PC-3 (cell line): ENCODE results near the gene SUV39H1. TPM values are rescaled to one million over a fixed set of nuclear protein-coding genes. Genes with fewer than 3 reads are reported as not detected.
"Not testable (repeated sequence)": the region's sequence is repeated elsewhere in the genome, so short reads cannot be mapped to it uniquely, and the experiment has no call there.

Experiments used
- ATAC-seq: fragments of 200-7000 bp; cut with Tn5 transposase; 2 replicates; pipeline ENCODE4 v1.9.1; 2020; ENCODE audit warnings: mild to moderate bottlenecking, moderate library complexity
- BruUV-seq: library from RNA; stranded (reverse); fragments of 400-500 nt; replicated peaks from 2 replicates; lab custom pipeline; 2021; lab: Mats Ljungman, UMichigan
- CTCF ChIA-PET: fragments of 300-600 bp; sonication (Branson Sonifier 250); formaldehyde crosslinking; loops from one replicate; lab custom pipeline; 2022; ENCODE audit warnings: antibody characterized with exemption; lab: Charles Lee
- POLR2A ChIA-PET: fragments of 300-600 bp; sonication (Branson Sonifier 250); formaldehyde crosslinking; loops from one replicate; lab custom pipeline; 2022; ENCODE audit warnings: antibody characterized with exemption; ENCODE audit not compliant: unreplicated experiment; lab: Charles Lee
- DNase-seq: peaks from one replicate; pipeline ENCODE4 v3.0.0-alpha.2; 2015
- H2AFZ ChIP-seq: fragments of 300-600 bp; sonication (generic); 2 replicates; pipeline ENCODE4 v1.6.0; 2016; ENCODE audit warnings: antibody characterized with exemption, low read length
- H3F3A ChIP-seq: fragments of 300-600 bp; sonication (generic); one replicate; pipeline ENCODE4 v1.6.0; 2017; ENCODE audit warnings: antibody characterized with exemption, low read length, control low read depth, mild to moderate bottlenecking; ENCODE audit not compliant: unreplicated experiment
- H3K27ac ChIP-seq: fragments of 300-600 bp; sonication (generic); 2 replicates; pipeline ENCODE4 v1.5.1; 2016; ENCODE audit warnings: mild to moderate bottlenecking, low read length
- H3K27me3 ChIP-seq: fragments of 300-600 bp; sonication (generic); 2 replicates; pipeline ENCODE4 v1.6.1; 2016; ENCODE audit warnings: low read length, mixed read lengths
- H3K36me3 ChIP-seq: fragments of 300-600 bp; sonication (generic); 2 replicates; pipeline ENCODE4 v1.6.1; 2016; ENCODE audit warnings: low read depth, mixed run types, low read length, mixed read lengths
- H3K4me1 ChIP-seq: fragments of 300-600 bp; sonication (generic); 2 replicates; pipeline ENCODE4 v1.5.1; 2016; ENCODE audit warnings: low read length; ENCODE audit not compliant: insufficient read depth
- H3K4me2 ChIP-seq: fragments of 300-600 bp; sonication (generic); 2 replicates; pipeline ENCODE4 v1.6.0; 2016; ENCODE audit warnings: low read length
- H3K4me3 ChIP-seq: fragments of 300-600 bp; sonication (generic); 2 replicates; pipeline ENCODE4 v1.5.1; 2016; ENCODE audit warnings: mild to moderate bottlenecking, low read length, mixed read lengths
- H3K79me2 ChIP-seq: fragments of 300-600 bp; sonication (generic); 2 replicates; pipeline ENCODE4 v1.6.1; 2017; ENCODE audit warnings: low read length, mixed read lengths
- H3K9ac ChIP-seq: fragments of 300-600 bp; sonication (generic); 2 replicates; pipeline ENCODE4 v1.6.0; 2016; ENCODE audit warnings: mild to moderate bottlenecking, low read length
- H3K9me2 ChIP-seq: fragments of 300-600 bp; sonication (generic); replicated peaks from 2 replicates; pipeline ENCODE4 v1.6.1; 2016; ENCODE audit warnings: mixed run types, low read length, mixed read lengths
- H3K9me3 ChIP-seq: fragments of 300-600 bp; sonication (generic); 2 replicates; pipeline ENCODE4 v1.6.1; 2016; ENCODE audit warnings: low read length, mixed read lengths
- H4K20me1 ChIP-seq: fragments of 300-600 bp; sonication (generic); 2 replicates; pipeline ENCODE4 v1.6.1; 2016; ENCODE audit warnings: low read length, mixed read lengths
- CTCF ChIP-seq: fragments of 300-600 bp; sonication (generic); conservative IDR thresholded peaks from 2 replicates; pipeline ENCODE4 v1.5.1; 2017; ENCODE audit warnings: antibody characterized with exemption, low read depth, mild to moderate bottlenecking, low read length
- EZH2 ChIP-seq: fragments of 300-600 bp; sonication (generic); IDR thresholded peaks from one replicate; pipeline ENCODE4 v1.6.1; 2017; ENCODE audit warnings: antibody characterized with exemption, mild to moderate bottlenecking, low read length; ENCODE audit not compliant: unreplicated experiment
- EZH2phosphoT487 ChIP-seq: fragments of 300-600 bp; sonication (generic); IDR thresholded peaks from 2 replicates; pipeline ENCODE4 v1.6.1; 2018; ENCODE audit warnings: mild to moderate bottlenecking, antibody characterized with exemption, low read length, borderline replicate concordance
- intact Hi-C: fragments of 100-400 bp; cut with micrococcal nuclease; formaldehyde crosslinking; loops from 2 replicates; pipeline ENCODE4 v1.9.0; 2023
- total RNA-seq: library from RNA; depleted of rRNA; stranded (reverse); fragments of >200 nt; gene quantifications from 2 replicates; pipeline ENCODE4 v1.2.3, GENCODE V29; 2014

SUV39H1 gene
- total RNA-seq, 1 experiment from 2014 or later, result 22.3 TPM

GRCh38 chrX:48649102-48649501 lies 47.4 kb upstream of the SUV39H1 start:
- ATAC-seq (peak; percentile 84), DNase-seq (peak; percentile 70)
- Histone ChIP-seq H3K36me3 (no peaks in the 10 kb centered on the region), H3K4me3 (no peak overlapping the region), H3F3A (no peaks in the 10 kb centered on the region), H3K4me1 (peaks cover 12% of the 10 kb centered on the region), H3K27ac (peak overlapping the region; percentile 24; the same call in 1 of the 2 replicates), H3K9me2 (no peaks in the 10 kb centered on the region), H3K9ac (no peak overlapping the region), H3K79me2 (no peaks in the 10 kb centered on the region), H4K20me1 (no peaks in the 10 kb centered on the region), H3K4me2 (0 out of 2 replicates have a peak overlapping the region, but pooled peaks have one; percentile 21), H3K27me3 (no peaks in the 10 kb centered on the region), H3K9me3 (no peaks in the 10 kb centered on the region), H2AFZ (no peak overlapping the region)
- BruUV-seq, result no TSS peak
- TF ChIP-seq EZH2phosphoT487 (no peak), EZH2 (no peak), CTCF (no peak)
- ChIA-PET POLR2A (interaction anchor here (0.6 to 0.9 kb wide), 2 partner anchors 27 to 152 kb away, joined by 3 read pairs; no protein-coding TSS in a partner anchor), CTCF (no interaction called here)
- intact Hi-C loops, result loop anchor here (5.0 kb wide), 1 partner anchor 298 kb away; no protein-coding TSS in a partner anchor

DNA sequence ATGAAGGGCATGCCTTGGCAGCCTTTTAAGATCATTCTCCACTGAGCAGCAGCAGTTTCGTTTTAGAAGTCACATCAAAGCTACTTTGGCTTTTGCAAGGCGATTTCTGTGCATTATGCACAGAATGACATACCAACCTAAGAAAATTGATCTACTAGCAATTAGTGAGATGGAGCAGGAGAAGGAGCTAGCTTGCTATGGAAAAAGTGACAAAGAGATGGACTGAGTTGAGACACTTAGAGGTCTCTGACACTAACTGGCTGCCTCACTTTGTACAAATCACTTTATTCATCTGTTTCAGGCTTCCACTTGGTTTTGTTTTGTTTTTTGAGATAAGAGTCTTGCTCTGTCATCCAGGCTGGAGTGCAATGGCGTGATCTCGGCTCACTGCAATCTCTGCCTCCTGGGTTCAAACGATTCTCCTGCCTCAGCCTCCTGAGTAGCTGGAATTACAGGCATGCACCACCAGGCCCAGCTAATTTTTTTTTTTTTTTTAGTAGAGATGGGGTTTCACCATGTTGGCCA lies 44.4 kb upstream of the SUV39H1 start:
- ATAC-seq, CTCF ChIA-PET, H4K20me1 ChIP-seq, H3K9ac ChIP-seq, H3K27me3 ChIP-seq, DNase-seq, H3K9me3 ChIP-seq, H3K36me3 ChIP-seq, H3K4me2 ChIP-seq, BruUV-seq, POLR2A ChIA-PET, H3K4me3 ChIP-seq, H3K79me2 ChIP-seq, H3F3A ChIP-seq, H3K9me2 ChIP-seq, intact Hi-C loops, H3K27ac ChIP-seq, H2AFZ ChIP-seq: not testable (repeated sequence)
- H3K4me1 ChIP-seq, result peaks cover 12% of the 10 kb centered on the region

GRCh38 chrX:48654746-48655145 lies 41.8 kb upstream of the SUV39H1 start:
- DNase-seq, POLR2A ChIA-PET, H3K27me3 ChIP-seq, intact Hi-C loops, ATAC-seq, H3K9me2 ChIP-seq, BruUV-seq, H4K20me1 ChIP-seq, CTCF ChIA-PET, H3F3A ChIP-seq, H3K27ac ChIP-seq, H3K4me1 ChIP-seq, H3K9ac ChIP-seq, H3K36me3 ChIP-seq, H3K79me2 ChIP-seq, H3K9me3 ChIP-seq: not testable (repeated sequence)
- Histone ChIP-seq H3K4me3 (peak overlapping the region; percentile 42; the same call in 1 of the 2 replicates), H3K4me2 (peak overlapping the region; percentile 64), H2AFZ (peak overlapping the region; percentile 50; the same call in 1 of the 2 replicates)

- H3K9me3 ChIP-seq, H3K27me3 ChIP-seq, H3K9ac ChIP-seq, H3K4me1 ChIP-seq, POLR2A ChIA-PET, H3F3A ChIP-seq, CTCF ChIA-PET, H3K4me3 ChIP-seq, H4K20me1 ChIP-seq, H3K36me3 ChIP-seq, DNase-seq, H3K4me2 ChIP-seq, ATAC-seq, H3K79me2 ChIP-seq, intact Hi-C loops, H3K9me2 ChIP-seq, BruUV-seq, H2AFZ ChIP-seq, H3K27ac ChIP-seq: not testable (repeated sequence)
Measured at GRCh38 chrX:48659686-48660085, 36.8 kb upstream of the SUV39H1 start.
